GM21576 (cell line): ENCODE measurements around the gene PLXNC1.
A peak's percentile ranks its signal among the peaks of the same experiment; 100 is the strongest.
"Not testable (repeated sequence)": the region's sequence is repeated elsewhere in the genome, so short reads cannot be mapped to it uniquely, and the experiment has no call there.

Experiments used
- ATAC-seq: cut with Tn5 transposase; IDR thresholded peaks from one replicate; pipeline ENCODE4 v1.9.1; 2021; ENCODE audit warnings: mild to moderate bottlenecking, moderate library complexity; ENCODE audit not compliant: unreplicated experiment

PLXNC1 gene

GRCh38 chr12:94285943-94286582, 137.7 kb downstream of the PLXNC1 start:
- ATAC-seq: no peak

GRCh38 chr12:94286583-94287244, 138.3 kb downstream of the PLXNC1 start:
- ATAC-seq: no peak

GRCh38 chr12:94287245-94287628, 138.9 kb downstream of the PLXNC1 start:
- ATAC-seq: no peak

GRCh38 chr12:94289461-94290312, 141.3 kb downstream of the PLXNC1 start:
- no peak for ATAC-seq

GRCh38 chr12:94290353-94290752, 142.0 kb downstream of the PLXNC1 start:
- ATAC-seq: no peak

GRCh38 chr12:94297096-94297699, 148.8 kb downstream of the PLXNC1 start:
- no peak for ATAC-seq

- no peak for ATAC-seq
Measured at GRCh38 chr12:94297876-94298505, 149.6 kb downstream of the PLXNC1 start.

- ATAC-seq: no peak
Measured at GRCh38 chr12:94299846-94300245, 151.5 kb downstream of the PLXNC1 start.

- ATAC-seq: no peak
Measured at GRCh38 chr12:94304012-94304411, 155.6 kb downstream of the PLXNC1 start.

GRCh38 chr12:94304566-94305061, 156.2 kb downstream of the PLXNC1 start:
- ATAC-seq: no peak

- peak; percentile 47 for ATAC-seq
Measured at GRCh38 chr12:94305130-94305957, 157.0 kb downstream of the PLXNC1 start.

GRCh38 chr12:94308612-94309011, 160.2 kb downstream of the PLXNC1 start:
- no peak for ATAC-seq

GRCh38 chr12:94309373-94309772, 161.0 kb downstream of the PLXNC1 start:
- peak; percentile 73 for ATAC-seq

GRCh38 chr12:94312378-94312777, 164.0 kb downstream of the PLXNC1 start:
- ATAC-seq: no peak

- not testable (repeated sequence) for ATAC-seq
Measured at GRCh38 chr12:94316600-94316999, 168.2 kb downstream of the PLXNC1 start.

GRCh38 chr12:94318181-94318580, 169.8 kb downstream of the PLXNC1 start:
- no peak for ATAC-seq

GRCh38 chr12:94320109-94320508, 171.7 kb downstream of the PLXNC1 start:
- ATAC-seq: no peak

GRCh38 chr12:94322346-94322745, 174.0 kb downstream of the PLXNC1 start:
- no peak for ATAC-seq

GRCh38 chr12:94326234-94326633, 177.9 kb downstream of the PLXNC1 start:
- no peak for ATAC-seq

GRCh38 chr12:94326727-94327126, 178.3 kb downstream of the PLXNC1 start:
- ATAC-seq: no peak
